IPS DF 19.7 (cell line): Measurements from ENCODE around the gene GPR84.
A peak's percentile ranks its signal among the peaks of the same experiment; 100 is the strongest.

Experiments used
- DNase-seq: peaks from one replicate; pipeline ENCODE4 v3.0.0-alpha.2; 2013; ENCODE audit warnings: low read depth, low spot score

GPR84 gene

DNA sequence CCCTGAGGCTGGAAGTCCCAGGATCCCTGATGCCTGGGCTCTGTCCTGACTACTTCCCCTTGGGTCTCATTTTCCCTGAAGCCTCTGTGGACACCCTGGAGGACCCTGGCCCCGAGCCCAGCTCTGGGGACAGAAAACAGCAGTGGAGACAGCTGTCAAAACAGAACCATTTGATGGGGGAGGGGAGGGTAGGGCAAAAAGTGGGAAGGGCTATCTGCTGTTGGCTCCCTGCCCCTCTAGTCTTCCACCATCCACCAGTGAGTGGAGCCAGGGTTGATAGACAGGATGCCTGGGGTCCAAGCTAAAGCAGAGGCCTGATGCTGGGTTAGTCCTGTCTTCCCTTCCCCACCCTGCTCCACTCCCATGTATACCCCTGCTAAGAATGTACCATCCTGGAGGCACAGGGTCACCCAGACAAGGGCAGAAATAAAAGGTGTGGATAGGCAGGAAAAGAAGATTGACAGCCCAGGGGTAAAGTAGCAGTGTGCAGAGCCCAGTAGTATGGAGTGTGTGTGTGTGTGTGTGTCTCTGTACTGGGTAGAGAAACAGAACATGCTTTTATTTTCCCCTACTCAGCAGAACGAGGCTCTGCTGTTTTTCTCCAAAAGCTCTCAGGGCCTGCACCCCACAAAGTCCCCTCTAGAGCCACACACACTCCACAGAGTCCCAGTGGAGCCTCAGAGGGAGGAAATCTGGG is 10.4 kb upstream of the GPR84 start:
- no peak for DNase-seq

DNA sequence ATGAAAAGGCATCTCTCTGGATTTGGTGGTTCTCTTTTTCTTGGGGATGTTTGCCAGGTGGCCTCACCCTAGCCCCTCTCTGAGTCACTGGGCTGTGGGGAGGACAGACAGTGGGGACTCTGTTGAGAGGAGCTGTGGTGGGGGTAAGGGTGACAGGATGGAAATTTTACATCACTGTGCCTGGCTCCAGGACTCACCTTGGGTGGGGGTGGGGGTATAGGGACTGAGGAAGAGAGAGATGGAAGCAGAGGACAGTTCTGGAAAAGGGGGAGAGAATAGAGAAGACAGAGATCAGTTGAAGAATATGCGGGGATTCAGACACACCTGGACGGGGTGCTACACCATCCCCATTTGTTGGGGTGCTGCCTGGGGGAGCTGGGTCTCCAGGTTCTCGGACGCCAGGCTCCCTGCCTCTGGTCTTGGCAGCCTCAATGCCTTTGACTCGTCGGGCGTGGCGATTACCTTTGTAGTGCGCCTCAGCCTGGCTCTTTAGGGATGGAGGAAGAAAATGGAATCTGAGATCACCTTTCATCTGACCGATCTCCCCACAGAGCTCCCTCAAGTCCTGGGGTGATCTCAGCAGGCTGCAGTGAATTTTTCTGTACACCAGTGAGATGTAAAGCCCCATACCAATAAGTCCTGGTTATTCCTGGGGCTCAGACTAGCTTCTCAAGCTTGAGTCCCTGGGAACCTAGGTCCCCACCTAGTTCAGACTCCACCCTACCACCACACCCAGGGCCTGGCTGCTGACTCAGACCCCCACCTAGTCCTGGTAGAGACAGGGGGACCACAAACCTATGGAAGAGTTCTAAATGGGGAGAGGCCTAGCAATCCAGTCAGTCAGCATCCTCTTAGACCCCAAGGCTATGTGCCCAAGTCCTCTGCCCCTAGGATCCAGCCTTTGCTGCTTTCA is 9.6 kb upstream of the GPR84 start:
- DNase-seq, result no peak

DNA sequence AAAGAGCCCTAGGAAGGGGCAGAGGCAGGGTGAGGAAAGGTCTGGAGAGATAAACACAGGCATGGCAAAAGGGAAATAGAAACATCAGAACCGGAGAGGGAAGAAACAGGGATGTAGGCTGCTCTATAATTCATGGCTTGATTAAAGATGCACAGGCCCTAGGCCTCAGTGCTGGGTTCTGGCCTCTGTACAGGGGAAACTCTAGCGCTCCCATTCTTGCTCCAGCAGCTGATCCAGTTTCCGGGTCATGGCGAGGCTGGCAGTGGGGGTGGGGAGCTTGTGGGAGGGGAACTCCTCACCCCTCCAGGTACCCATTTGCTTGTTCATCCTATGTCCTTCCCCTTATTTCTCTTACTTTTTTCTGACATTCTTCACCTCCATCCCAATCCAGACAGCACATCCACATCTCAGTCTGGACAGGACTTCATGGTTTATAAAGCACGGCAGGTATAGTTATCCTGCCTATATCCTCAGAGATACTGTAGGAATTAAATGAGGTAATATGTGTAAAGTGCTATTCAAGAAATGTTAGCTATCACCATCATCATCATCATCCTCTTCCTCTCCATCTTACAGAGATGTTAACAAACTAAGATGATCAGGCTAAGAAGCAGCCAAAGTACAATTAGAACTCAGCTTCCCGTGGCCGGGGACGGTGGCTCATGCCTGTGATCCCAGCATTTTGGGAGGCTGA is 8.0 kb upstream of the GPR84 start:
- DNase-seq, result no peak

DNA sequence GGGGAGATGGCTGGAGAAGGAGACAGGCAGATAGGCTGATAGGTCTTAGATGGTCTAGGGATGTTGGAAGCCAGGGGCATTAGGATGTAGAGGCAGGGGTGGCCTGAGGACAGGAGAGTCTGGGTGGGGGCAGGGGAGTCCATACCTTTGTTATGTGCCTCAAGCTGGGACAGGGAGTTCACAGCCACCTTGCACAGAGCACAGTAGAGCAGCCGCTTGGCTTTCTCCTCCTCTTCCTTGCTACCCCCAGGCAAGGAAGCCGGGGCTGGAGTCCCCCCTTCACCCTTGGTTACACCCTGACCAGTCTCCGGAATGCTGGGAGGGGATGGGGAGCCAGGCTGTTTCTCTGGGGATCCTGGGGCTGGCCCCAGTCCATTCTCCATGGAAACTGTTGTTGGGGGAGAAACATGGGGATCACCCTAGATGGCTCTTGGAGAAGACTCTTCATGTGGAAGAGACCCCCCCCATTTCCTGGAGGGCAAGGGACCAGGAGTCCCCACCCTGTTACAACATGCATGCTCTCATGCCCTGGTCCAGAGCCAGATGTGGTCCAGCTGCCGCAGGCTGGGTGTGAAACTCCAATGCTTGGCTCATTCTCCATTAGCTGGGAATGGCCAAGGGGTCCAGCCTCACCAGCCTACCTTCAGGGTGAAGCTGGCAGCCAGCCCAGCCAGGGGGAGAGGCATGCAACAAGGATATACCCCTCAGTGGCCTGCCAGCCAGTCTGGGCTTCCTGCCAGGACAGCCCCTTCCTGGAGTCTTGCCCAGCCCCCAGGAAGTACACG is 7.2 kb upstream of the GPR84 start:
- DNase-seq, result no peak

DNA sequence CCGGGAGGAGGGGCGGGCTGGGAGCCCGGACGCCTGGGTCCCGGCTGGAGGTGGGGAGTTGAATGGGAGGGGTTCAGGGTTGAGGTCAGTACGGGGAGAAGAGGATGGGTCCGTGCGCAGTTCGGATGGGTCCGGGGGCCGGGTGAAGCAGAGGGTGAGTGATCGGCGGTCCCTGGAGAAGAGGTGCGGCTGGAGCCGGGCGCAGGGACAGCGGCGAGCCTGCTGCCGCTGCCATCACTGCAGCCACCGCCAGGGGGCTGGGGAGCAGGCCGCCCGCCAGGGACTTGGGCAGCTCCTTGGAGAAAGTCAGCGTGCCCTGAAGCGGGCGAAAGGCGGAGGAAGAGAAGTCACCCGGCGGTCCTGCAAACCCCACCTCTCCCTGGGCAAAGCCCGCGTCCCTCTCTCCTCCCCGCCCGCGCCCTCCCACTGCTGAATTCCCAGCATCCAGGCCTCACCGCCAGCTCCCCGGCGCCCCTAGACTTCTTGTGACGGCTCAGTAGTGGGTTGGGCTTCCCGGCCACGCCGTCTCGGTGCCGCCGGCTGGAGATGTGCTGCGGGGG is 6.0 kb upstream of the GPR84 start:
- DNase-seq, result no peak

DNA sequence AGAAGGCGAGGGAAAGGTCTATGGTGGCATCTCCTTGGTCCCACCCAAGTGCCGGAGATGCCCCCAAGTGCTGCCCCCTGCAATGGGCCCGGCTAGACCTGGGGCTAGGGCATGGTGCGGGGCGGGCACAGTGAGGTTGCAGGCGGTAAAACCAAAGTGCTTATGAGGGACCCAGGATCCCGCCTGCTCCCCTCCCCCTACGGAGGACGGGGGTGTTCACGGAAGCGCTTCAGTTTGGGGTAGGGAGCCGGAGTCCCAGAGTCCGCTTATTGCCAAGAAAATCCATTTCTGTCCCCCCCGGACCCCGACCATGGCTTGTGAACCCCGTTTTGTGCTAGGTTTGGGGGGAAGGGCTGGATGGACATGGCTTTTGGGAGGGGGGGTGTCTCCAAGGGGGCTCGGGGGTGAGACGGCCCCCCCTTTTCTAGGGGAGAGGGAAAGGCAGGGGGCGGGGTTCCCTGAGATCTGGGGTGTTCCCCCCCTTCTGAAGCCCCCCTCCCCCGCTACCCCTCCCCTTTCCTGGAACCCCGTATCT is 5.4 kb upstream of the GPR84 start:
- DNase-seq, result no peak

DNA sequence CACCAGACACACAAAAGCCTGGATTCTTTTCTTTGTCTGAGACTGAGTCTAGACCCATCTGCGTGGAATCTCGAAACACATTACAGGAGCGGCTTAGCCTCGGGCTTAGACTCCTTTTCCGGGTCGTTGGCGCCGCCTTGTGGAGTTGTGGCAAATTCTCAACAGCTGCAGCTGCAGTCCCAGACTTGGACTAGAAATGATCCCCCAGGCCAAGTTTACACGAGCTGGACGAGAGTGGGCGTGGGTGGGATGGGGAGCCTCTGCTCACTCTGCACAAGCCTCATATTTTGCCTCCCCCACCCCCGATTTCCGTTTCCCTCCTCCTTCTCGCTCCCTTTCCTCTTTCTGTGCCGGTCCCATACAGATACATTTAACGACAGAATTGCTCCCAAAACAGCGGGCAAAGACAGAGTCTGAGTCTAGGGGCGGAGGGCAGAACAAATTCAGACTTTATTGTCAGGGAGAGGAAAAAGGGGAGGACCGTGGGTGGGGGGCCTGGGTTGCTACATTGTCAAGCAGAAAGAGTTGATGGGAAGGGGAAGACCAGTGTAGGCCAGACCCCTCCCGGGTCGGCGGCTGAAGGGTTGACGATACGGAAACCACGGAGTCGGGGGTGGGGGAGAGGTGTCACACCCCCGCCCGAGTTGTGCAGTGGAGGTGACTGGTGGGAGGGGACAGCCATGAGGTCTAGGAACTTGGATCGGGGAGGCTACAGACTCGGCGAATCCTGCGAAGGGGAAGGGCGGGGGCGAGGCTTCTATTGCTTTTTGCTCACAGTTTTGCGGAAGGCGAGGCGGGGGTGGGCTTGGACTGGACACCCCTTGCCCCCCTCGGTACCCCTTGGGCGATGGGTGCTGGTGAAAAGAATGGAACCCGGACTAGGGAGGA is 4.7 kb upstream of the GPR84 start:
- no peak for DNase-seq

DNA sequence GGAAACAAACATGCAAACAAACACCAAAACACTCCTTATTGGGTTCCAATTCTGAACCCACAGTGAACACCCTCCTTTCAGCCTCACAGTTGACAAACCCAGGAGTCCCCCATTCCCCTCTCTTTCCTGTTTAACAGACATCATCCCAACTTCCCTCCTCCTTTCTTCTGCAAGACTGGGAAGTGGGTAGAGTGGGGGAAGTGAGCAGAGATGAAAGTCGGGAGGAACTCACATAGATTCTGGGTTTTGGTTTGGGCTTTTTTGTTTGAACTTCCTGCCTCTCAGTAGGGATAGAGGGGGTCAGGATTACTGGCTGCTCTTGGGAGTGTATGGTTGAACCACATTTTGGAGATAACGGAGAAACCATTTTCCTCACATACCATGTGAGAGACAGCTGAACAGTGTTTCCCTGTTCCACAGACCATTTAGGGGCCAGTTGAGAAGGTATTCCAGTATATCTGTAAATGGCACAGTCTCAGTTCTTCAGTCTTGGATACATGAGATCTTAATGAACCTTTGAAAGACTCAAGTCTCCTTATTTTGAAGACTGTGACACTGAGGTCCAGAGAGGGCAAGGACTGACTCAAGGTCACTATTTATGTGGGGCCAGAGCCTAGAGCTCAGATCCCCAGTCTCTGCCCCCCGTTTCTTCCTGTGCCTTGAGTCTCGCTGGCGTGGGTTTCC is 3.9 kb upstream of the GPR84 start:
- DNase-seq, result no peak

DNA sequence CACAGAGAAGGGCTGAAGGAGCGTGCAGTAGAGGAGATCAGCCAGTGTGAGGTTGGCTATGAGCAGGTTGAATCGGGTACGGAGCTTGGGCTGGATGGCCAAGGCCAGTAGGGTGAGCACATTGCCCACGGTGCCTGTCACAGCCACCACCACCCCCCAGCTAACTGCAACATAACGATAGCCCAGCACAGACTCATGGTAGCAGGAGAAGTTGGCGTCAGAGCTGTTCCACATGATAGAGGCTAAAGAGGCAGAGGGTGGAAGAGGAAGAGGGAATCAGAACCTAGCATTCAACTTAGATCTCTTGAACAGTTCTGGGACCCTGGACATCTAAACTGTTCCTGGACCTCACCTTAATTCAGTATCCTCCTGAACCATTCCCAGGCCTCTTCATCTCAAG is 668 bp downstream of the GPR84 start:
- DNase-seq, result no peak

DNA sequence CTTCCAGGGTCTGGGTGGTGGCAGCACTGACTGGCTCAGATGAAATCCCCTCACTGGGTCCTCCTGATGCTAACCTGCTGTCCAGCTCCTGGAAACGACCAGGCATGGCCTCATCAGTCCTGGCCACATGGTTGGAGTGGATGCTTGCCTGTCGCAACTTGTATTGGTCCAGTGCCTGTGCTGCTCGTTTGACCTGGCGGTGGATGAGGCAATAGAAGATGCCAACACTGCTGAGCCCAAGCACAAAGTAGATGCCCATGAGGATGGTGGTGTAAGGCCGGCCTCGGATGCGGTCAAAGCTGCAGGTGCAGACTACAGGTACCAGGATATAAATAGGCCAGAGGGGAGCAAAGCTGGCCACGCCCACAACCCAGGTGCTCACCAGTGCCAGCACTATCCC is 1.2 kb downstream of the GPR84 start:
- DNase-seq, result no peak

DNA sequence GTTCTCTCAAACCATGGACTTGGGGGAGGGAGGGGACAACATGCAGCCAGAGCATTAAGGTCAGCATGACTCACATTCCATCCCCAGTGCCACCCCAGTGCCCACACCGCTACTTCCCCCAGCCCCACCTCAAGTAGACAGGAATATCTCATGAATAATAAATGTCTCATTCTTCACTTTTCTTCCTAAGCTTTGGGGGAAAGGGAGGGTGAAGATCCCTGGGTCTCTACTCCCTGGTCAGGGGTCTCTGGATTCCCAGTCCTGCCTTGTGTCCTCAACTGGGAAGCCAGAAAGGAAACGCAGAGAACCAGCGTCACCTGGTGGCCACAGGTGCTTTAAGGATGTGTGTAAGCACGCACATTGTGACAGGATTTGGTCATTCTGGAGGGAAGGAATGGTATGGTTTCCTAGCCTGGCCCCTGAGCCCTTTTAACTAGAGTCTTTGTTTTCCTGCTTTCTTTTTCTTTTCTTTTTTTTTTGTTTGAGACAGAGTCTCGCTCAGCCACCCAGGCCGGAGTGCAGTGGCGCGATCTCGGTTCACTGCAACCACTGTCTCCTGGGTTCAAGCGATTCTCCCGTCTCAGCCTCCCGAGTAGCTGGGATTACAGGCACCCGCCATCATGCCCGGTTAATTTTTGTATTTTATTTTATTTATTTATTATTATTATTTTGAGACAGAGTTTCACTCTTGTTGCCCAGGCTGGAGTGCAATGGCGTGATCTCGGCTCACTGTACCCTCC is 3.4 kb downstream of the GPR84 start:
- DNase-seq, result no peak

DNA sequence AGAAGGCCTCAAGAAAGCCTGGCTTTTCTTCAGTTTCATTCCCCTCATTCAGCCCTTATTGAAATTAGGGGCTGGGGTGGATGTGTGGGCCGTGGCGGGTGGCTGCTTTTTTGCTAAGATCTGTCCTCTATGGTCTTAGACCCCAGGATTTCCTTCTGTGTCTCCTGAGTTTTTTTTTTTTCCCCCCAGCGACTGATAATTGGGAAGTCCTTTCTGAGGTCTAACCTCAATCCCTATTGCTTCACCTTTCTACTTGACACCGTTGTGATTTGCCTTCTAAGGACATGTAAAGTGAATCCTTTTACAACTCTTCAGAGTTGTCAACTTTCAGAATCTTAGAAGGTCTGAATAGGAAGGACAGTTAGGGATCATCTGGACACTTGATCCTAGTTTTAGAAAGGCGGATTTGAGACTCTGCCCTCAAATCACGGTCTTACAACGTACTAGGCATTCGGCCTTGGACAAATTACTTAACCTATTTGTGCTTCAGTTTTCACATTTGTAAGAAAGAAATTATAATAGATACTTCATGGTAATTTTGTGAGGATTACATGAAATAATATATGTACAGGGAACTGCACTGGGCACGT is 4.4 kb downstream of the GPR84 start:
- DNase-seq, result no peak

DNA sequence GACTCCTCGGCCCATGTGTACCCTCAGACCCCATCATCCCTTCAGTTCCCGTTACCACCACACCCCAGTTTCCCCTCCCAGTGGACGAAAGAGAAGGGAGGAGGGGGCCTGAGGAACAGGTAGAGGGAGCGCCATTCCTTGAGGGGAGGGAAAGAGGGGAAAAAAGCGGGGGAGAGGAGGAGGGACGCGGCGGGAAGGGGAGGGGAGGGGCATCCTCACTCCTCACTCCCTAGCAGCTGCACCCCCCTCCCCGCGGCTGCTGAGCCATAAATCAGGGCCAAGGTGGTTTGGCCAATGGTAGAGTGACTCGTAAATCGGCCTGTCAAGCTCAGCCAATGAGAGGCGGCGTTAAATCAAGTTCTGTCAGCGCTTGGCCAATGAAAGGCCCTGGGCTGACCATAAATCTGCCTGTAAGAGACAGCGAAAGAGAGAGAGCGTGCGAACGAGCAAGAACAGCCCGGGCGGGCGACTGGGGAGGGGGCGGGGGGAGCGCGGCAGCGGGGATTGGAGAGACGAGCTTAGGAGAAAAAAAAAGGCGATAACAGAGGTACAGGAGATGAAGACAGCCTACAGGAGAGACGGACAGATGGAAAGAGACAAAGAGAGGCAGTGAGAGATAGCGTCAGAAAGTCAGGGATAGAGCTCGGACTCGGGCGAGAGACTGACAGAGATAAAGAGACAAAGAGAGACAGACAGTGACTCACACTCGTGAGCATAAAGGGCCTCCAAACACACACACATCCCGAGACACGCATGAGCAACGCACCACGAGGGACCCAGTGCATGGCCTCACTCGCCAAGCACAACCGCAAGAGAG is 5.1 kb downstream of the GPR84 start:
- peak; percentile 99 for DNase-seq

DNA sequence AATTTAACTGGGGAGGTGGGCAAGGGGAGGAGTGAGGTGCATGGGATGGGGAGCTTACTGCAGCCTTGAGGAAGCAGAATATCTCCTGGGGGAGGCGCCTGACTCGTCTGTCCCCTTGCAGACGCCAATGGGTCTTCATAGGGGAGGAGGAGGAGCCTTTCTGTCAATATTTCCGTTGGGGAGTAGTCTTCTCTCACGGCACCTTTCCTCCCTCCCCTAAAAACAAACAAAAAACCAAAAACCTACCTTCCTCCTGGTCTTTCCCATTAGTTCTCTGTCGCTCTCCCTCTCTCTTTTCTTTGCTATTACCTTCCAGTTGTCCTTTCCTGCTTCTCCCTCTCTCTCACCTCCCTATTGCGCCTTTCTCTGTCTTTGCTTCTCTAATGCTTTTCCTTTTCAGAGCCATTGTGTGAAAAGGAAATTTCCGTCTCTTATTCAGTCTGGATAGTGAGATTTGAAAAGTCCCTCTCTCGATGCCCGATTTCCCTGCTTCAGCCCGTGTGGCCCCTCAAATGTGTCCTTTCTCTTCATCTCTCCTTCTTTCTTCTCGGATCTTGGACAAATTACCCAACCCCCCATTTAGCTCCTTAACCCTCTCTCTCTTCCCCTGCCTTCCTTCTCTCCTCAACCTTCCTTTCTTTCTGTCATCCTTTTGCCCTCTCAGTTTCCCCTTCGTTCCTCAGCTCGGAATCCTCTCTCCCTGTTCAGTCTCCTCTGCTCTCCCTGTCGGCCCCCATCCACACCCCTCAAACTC is 5.9 kb downstream of the GPR84 start:
- DNase-seq, result no peak

DNA sequence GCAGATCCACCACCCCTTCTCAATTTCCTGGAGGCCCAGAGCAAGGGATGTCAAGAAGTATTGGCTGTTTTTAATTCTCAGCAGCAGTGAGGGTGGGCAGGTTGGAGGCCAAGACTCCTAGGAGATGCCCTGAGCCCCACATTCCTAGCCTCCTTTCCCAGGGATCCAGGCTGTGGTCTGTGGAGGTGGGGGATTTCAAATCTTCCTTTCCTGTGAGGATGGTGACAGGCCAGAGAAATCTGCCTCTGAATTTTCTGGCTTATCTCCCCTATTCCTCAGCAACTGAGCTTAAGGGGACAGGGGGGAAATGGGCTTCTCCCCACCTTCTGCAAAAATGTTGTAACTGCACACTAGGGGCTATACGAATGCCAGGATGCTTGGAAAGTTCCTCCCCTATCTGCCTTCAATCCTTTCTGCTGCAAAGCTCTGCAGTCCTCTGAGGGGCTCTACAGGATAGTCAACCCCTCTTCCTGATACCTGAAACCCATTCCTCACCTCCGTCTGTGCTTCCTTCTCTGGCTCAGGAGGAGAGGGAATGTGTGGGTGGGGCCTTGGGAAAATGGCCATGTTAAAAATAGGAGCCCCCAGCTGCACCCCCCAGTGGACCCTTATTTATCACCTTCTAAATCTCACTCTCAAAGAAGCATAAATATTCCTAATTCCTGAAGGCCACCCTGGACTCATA is 6.6 kb downstream of the GPR84 start:
- no peak for DNase-seq

DNA sequence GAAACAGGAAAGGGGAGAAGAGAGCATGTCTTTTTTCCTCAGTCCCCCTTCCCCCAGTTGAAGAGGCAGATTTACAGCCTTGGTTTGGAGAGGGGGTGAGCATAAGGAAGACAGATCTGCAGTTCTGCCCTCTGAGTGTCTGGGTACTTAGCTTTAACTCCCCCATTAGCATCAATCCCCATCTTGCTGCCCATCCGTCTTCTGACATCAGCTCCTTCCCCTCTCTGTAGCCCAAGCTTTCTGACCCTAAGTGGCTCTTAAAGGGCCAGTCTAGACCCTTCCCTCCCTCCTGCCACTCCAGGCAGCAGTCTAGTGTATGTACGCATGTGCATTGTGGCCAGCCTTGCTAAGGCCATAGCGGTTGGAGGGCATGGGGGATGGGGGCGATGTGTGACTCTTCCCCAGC is 7.3 kb downstream of the GPR84 start:
- no peak for DNase-seq
